Measurements from ENCODE around the gene AP4B1. TPM values are rescaled to one million over a fixed set of nuclear protein-coding genes. Genes with fewer than 3 reads are reported as not detected.

Gene AP4B1
- total RNA-seq, 4 donors from 2014 or later, result 5.9 to 13.7 (median 6.0) TPM

DNA sequence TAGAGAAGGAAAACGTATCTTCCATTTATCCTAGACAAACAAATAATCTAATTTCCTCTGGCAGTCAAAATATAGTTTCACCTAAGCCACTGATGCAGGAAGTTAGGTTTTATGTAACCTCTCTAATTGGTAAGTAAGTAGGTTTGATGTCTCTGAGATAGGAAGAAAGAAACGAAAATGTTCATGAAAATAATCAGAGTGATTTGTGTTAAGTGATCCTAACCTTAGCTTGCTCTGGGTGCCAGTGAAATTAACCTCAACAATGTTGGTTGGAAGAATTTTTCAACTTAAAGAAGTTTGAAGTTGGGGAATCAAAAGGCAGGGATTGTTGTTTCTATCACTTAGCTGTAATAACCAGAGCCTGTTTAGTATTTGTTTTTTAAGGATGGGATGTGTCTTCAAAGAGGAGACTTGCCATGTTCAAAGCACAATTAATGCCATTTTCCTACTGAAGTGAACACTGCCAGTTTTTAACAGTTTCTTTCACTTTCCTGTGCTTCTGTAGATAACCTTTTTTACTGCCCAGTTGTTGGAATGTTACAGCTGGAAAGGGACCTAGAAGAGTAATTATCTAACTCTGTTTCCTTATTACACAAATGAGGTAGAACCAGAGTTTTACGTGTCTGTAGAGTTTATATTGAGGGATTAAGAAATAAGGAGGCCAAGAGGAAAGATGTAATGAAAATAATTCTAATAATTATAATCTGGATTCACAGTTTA is 42.9 kb upstream of the AP4B1 start:
- Histone ChIP-seq H3K9me3 (no peaks in the 10 kb centered on the region), H3K27ac (replicated peaks in 1 of 4) (peak overlapping the region; percentile 35 to 59 (median 58)), H3K4me3 (peak overlapping the region in 1 of 4 donors; percentile 2), H3K27me3 (no peaks in the 10 kb centered on the region), H3K36me3 (peaks cover 0 to 10% (median 5%) of the 10 kb centered on the region in 4 donors), H3K4me1 (peaks cover 27 to 77% (median 65%) of the 10 kb centered on the region in 4 donors)
- DNase-seq (ENCODE audit: extremely low spot score), result no peak
- WGBS, result 10% methylated on average over 3 of the region's 3 CpGs
- intact Hi-C loops (cut with DNase I), result loop anchor here (5.0 to 10.0 kb wide), 2 partner anchors 45 to 113 kb away; partner anchors contain the start of gene AP4B1
- TF ChIP-seq EP300 (IDR thresholded peaks at IDR 0.05) (no peak), POLR2A (IDR thresholded peaks at IDR 0.05; ENCODE audit: low read depth) (no peak), POLR2AphosphoS5 (IDR thresholded peaks at IDR 0.05) (no peak)
- TF ChIP-seq, protein P1, sequence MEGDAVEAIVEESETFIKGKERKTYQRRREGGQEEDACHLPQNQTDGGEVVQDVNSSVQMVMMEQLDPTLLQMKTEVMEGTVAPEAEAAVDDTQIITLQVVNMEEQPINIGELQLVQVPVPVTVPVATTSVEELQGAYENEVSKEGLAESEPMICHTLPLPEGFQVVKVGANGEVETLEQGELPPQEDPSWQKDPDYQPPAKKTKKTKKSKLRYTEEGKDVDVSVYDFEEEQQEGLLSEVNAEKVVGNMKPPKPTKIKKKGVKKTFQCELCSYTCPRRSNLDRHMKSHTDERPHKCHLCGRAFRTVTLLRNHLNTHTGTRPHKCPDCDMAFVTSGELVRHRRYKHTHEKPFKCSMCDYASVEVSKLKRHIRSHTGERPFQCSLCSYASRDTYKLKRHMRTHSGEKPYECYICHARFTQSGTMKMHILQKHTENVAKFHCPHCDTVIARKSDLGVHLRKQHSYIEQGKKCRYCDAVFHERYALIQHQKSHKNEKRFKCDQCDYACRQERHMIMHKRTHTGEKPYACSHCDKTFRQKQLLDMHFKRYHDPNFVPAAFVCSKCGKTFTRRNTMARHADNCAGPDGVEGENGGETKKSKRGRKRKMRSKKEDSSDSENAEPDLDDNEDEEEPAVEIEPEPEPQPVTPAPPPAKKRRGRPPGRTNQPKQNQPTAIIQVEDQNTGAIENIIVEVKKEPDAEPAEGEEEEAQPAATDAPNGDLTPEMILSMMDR (IDR thresholded peaks at IDR 0.05), result no peak

DNA sequence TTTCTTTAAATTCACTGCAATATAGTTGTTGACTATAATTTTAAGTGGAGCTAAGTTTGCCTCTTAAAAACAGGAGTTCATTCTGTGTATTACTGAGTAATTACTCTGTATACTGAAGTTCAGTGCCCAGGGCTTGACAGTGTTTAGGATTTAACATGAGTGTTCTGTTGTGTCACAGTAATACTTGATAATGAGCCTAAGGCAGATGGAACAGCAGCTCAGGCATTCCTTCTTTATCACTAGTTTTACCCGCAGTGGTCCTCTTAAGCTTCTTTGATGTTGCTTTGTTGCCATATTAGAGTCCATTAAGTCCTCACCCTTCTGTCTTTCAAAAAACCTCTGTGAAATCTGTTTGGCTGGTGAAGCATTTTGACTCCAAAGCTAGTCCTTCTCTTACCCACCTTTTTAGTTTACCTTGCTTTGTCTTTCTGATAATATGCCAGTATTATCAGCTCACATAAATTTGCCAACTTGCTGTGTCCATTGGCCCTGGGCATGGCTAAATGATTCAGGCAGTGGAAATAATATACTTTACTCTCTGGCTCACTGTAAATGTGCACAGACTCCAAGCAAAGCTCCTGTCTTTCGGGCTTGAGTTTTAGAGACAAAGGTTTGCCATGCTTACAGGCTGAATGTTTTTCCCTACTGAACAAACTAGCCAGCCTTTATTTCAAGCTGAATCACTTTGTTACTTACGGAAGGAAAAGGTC is 42.2 kb upstream of the AP4B1 start:
- peaks cover 27 to 72% (median 63%) of the 10 kb centered on the region in 4 donors for H3K4me1 ChIP-seq
- peak overlapping the region in 1 of 4 donors; percentile 2 for H3K4me3 ChIP-seq
- no peaks in the 10 kb centered on the region for H3K27me3 ChIP-seq
- peaks cover 0 to 13% (median 9%) of the 10 kb centered on the region in 4 donors for H3K36me3 ChIP-seq
- peak overlapping the region; percentile 35 to 59 (median 58) for H3K27ac ChIP-seq (replicated peaks in 1 of 4)
- no peaks in the 10 kb centered on the region for H3K9me3 ChIP-seq
- no peak for TF ChIP-seq EP300 (IDR thresholded peaks at IDR 0.05)
- TF ChIP-seq POLR2A (IDR thresholded peaks at IDR 0.05; ENCODE audit: low read depth), result no peak
- TF ChIP-seq POLR2AphosphoS5 (IDR thresholded peaks at IDR 0.05), result no peak
- TF ChIP-seq, protein P1 (IDR thresholded peaks at IDR 0.05), result no peak
- intact Hi-C loops (cut with DNase I), result loop anchor here (5.0 to 10.0 kb wide), 2 partner anchors 45 to 112 kb away; partner anchors contain the start of gene AP4B1
- WGBS, result 24% methylated on average over 3 of the region's 3 CpGs
- no peak for DNase-seq (ENCODE audit: extremely low spot score)

DNA sequence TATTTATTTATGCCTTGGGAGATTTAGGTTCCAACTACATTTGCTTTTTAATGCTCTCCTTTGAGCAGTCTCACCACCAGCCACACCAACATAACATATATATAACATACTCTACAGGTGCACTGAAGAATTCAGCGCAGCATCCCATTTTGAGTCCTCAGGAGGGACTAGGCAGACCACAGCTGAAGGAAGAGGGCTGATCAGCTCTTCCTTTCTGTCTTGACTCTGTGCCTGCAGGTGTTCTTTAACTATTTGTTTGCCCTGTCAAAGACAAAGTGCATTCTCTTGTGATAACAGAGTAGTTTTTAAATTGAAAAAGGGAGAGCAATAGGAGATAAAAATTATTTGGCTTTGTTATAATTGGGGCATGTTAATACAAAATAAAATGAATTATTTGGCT is 41.5 kb upstream of the AP4B1 start:
- no peak for DNase-seq (ENCODE audit: extremely low spot score)
- 81% methylated on average over 1 of the region's 1 CpG for WGBS
- no peaks in the 10 kb centered on the region for H3K27me3 ChIP-seq
- peaks cover 25 to 68% (median 57%) of the 10 kb centered on the region in 4 donors for H3K4me1 ChIP-seq
- H3K9me3 ChIP-seq, result no peaks in the 10 kb centered on the region
- peaks cover 3 to 20% (median 16%) of the 10 kb centered on the region in 4 donors for H3K36me3 ChIP-seq
- no peak overlapping the region for H3K4me3 ChIP-seq
- intact Hi-C loops (cut with DNase I), result loop anchor here (5.0 to 10.0 kb wide), 2 partner anchors 44 to 111 kb away; partner anchors contain the start of gene AP4B1
- no peak overlapping the region for H3K27ac ChIP-seq (replicated peaks in 1 of 4)
- TF ChIP-seq POLR2AphosphoS5 (IDR thresholded peaks at IDR 0.05) (no peak), EP300 (IDR thresholded peaks at IDR 0.05) (no peak), POLR2A (IDR thresholded peaks at IDR 0.05; ENCODE audit: low read depth) (no peak)
- TF ChIP-seq, protein P1 (IDR thresholded peaks at IDR 0.05), result no peak

DNA sequence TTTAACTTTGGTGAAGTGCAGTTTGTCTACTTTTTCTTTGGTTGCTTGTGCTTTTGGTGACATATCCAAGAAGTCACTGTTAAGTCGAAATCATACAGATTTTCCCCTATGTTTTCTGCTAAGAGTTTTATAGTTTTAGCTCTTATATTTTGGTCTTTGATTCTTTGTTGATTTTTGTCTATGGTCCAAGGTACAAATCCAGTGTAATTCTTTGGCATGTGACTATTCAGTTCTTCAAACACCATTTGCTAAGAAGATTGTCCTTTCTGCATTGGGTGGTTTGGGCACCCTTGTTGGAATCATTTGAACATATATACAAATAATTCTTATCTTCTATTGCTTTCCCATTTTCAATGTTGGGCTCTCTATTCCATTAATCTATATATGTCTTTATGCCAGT is 40.7 kb upstream of the AP4B1 start:
- peaks cover 25 to 66% (median 60%) of the 10 kb centered on the region in 4 donors for H3K4me1 ChIP-seq
- intact Hi-C loops (cut with DNase I), result loop anchor here (5.0 to 10.0 kb wide), 2 partner anchors 43 to 111 kb away; partner anchors contain the start of gene AP4B1
- no peaks in the 10 kb centered on the region for H3K9me3 ChIP-seq
- no peak overlapping the region for H3K4me3 ChIP-seq
- DNase-seq (ENCODE audit: extremely low spot score), result no peak
- H3K27me3 ChIP-seq, result no peaks in the 10 kb centered on the region
- TF ChIP-seq, protein P1 (IDR thresholded peaks at IDR 0.05), result no peak
- TF ChIP-seq POLR2A (IDR thresholded peaks at IDR 0.05; ENCODE audit: low read depth) (no peak), EP300 (IDR thresholded peaks at IDR 0.05) (no peak), POLR2AphosphoS5 (IDR thresholded peaks at IDR 0.05) (no peak)
- WGBS, result 100% methylated on average over 1 of the region's 1 CpG
- H3K27ac ChIP-seq (replicated peaks in 1 of 4), result no peak overlapping the region
- peaks cover 9 to 28% (median 23%) of the 10 kb centered on the region in 4 donors for H3K36me3 ChIP-seq

Data from esophagus muscularis mucosa (tissue), 4 donors.